22Rv1 (cell line): ENCODE data around the gene GTF3C6.

Experiments used
- H3K27ac ChIP-seq: fragments of 450-650 bp; 2 replicates; pipeline ENCODE4 v1.5.1; 2017
- CTCF ChIP-seq: fragments of 450-650 bp; IDR thresholded peaks from 2 replicates; pipeline ENCODE4 v1.5.1; 2017; ENCODE audit warnings: mild to moderate bottlenecking
- ZFX ChIP-seq: fragments of 450-650 bp; IDR thresholded peaks from 2 replicates; pipeline ENCODE4 v1.6.1; 2017; ENCODE audit warnings: antibody characterized with exemption, borderline replicate concordance

GTF3C6 gene

DNA sequence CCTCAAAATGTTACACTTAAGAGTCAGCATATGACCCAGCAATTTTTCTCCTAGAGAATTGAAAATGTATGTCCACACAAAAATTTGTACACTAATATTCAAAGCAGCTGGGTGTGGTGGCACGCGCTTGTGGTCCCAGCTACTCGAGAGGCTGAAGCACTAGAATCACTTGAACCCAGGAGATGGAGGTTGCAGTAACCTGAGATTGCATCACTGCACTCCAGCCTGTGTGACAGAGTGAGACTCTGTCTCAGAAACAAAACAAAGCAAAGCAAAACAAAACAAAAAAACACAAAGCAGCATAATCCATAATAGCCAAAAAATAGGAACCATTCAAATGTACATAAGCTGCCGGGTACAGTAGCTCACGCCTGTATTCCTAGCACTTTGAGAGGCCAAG lies 21.7 kb downstream of the GTF3C6 start:
- no peak overlapping the region for H3K27ac ChIP-seq
- TF ChIP-seq CTCF, result no peak

GRCh38 chr6:110980648-110981047 lies 22.1 kb downstream of the GTF3C6 start:
- TF ChIP-seq CTCF (no peak), ZFX (no peak)
- H3K27ac ChIP-seq, result no peak overlapping the region

DNA sequence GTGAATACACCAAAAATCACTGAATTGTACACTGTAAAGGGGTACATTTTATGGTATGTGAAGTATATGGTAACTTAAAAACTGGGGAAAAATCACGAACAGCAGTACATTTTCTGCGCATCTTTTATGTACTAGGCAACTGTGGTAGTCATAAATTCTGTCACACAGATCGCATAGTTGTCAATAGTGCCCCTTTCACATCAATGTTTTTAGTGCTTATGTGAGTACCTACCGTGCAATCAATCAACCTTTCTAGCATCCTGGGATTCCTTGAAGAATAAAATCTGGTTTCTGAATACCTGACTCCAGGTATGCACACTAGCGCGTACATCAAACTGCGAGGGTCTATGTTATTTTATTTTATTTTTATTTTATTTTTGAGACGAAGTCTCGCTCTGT lies 22.7 kb downstream of the GTF3C6 start:
- no peak for TF ChIP-seq CTCF
- TF ChIP-seq ZFX, result no peak
- H3K27ac ChIP-seq, result peak overlapping the region; percentile 82

DNA sequence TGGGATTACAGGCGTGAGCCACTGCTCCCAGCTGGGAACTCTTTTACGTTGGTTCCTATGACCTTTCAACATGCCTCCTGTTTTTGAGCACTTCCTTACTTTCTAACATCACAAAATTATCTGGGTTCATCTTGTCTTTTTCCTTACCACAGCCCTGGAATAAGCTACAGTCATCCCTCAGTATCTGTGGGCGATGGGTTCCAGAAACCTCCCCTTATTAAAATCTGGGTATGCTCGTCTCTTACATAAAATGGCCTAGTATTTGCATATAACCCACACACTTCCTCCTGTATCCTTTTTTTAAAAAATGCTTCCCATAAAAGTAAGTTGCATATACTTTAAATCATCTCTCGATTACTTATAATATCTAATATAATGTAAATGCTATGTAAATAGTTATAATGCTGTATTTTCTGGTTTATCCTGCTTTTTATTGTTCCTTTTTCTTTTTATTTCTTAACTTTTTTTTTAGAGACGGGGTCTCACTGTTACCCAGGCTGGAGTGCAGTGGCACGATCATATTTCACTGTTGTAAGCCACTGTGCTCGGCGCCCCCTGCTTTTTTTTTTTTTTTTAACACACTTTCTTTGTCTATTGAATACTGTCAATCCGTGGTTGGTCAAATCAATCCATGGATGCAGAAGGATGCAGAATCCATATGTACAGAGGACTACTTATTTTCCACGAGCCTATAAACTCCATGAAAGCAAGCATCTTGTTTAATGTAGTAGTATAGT lies 32.5 kb downstream of the GTF3C6 start:
- TF ChIP-seq ZFX (no peak), CTCF (peak; percentile 64)
- 0 out of 2 replicates have a peak overlapping the region, but pooled peaks have one; percentile 1 for H3K27ac ChIP-seq

DNA sequence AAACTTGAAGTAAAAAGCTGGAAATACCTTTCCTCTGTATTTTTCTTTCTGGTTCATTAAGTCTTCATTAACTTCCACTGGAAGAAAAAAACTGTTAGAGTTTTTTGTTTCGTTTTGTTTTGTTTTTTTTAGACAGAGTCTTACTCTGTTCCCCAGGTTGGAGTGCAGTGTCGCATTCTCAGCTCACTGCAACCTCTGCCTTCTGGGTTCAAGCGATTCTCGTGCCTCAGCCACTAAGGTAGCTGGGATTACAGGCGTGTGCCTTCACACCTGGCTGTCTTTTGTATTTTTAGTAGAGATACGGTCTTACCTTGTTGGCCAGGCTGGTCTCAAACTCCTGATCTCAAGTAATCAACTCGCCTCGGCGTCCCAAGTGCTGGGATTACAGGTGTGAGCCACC lies 38.2 kb downstream of the GTF3C6 start:
- no peak for TF ChIP-seq ZFX
- no peak for TF ChIP-seq CTCF
- no peak overlapping the region for H3K27ac ChIP-seq

- H3K27ac ChIP-seq, result peak overlapping the region; percentile 29
- TF ChIP-seq ZFX, result no peak
- peak; percentile 49 for TF ChIP-seq CTCF
Observed at GRCh38 chr6:110999634-111000270, 41.2 kb downstream of the GTF3C6 start.

DNA sequence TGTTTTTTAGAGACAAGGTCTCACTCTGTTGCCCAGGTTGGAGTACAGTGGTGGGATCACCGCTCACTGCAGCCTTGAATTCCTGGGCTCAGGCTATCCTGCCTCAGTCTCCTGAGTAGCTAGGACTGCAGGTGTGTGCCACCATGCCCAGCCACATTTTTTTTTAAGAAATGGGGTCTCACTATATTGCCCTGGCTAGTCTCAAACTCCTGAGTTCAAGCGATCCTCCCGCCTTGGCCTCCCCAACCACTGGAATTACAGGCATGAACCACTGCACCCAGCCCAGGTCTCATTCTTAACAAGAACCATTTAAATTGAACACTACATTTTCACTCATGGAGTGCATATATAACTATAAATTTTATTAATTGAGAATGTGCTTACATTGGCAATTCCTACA lies 43.8 kb downstream of the GTF3C6 start:
- no peak overlapping the region for H3K27ac ChIP-seq
- TF ChIP-seq CTCF, result no peak
- TF ChIP-seq ZFX, result no peak
